Measurements from ENCODE around the gene MFAP2.
"Not testable (repeated sequence)": the region's sequence is repeated elsewhere in the genome, so short reads cannot be mapped to it uniquely, and the experiment has no call there.

Gene MFAP2

DNA sequence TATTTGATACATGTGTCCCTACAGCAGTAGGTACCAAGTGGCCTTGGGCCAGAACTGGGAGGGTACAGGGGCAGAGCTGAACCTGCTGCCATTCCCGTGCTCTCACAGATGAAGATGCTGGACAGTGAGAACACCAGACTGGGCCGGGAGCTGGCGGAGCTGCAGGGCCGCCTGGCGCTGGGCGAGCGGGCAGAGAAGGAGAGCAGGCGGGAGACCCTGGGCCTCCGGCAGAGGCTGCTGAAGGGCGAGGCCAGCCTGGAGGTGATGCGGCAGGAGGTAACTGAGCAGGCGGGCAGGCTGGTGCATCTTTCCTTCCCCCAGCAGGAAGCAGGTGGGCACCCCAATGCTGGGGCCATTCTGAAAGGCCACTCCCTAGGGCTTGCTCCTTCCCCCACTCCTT lies 21.9 kb downstream of the MFAP2 start:
- no peak for DNase-seq

DNA sequence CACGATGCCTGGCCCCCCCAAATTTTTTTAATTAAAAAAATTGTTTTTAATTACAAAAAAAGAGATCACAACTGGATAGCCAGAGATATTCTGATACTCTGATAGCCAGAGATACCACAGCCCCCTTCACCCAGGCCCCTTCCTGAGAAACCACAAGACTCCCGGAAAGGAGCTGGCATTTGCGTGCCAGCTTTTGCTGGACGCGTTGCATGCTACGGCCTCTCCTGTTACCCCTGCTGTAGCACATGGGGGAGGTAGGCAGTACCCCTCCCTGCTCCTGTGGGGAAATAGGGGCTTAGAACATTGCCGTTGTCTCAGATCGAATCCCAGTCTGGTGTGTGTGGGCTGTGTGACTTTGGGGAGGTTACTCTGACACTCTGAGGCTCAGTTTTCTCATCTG lies 22.7 kb downstream of the MFAP2 start:
- no peak for DNase-seq

DNA sequence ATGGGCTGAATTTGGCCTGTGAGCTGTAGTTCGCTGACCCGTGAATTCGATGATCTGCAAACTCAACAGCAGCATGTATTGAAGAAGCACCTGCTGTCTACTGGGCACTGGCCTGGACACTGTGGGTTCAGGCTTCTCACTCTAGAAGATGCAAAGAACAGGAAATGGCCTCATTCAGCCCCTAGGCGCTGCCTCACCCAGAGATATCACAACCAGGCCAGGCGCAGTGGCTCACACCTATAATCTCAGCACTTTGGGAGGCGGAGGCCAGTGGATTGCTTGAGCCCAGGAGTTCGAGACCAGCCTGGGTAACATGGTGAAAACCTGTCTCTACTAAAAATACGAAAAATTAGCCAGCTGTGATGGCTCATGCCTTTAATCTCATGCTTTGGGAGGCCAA lies 23.6 kb downstream of the MFAP2 start:
- no peak for DNase-seq

DNA sequence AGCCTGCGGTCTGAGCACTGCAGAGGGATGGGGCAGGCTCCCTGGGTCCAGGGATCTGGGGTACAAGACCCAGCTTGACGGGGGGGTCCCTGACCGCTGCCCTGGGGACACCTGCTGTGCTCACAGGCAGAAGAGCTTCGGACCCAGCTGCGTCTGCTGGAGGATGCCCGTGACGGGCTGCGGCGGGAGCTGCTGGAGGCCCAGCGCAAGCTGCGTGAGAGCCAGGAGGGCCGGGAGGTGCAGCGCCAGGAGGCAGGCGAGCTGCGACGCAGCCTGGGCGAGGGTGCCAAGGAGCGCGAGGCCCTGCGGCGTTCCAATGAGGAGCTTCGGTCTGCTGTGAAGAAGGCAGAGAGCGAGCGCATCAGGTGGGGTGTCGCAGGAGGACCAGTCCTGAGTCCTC lies 25.2 kb downstream of the MFAP2 start:
- DNase-seq, result no peak

DNA sequence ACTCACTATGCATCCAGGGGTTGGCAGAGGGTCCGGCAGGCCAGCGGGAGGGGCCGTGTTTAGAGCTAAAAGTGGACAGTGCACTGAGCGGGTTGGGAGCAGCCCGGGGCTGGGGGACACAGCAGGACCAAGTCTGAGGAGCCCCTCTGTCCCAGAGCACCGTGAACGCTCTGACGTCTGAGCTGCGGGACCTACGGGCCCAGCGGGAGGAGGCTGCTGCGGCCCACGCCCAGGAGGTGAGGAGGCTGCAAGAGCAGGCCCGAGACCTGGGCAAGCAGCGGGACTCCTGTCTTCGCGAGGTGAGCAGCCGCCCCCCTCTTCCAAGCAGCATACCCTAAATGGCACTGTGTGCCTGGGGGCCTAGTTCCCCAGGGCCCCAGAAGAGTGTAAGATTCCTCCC lies 25.8 kb downstream of the MFAP2 start:
- no peak for DNase-seq

DNA sequence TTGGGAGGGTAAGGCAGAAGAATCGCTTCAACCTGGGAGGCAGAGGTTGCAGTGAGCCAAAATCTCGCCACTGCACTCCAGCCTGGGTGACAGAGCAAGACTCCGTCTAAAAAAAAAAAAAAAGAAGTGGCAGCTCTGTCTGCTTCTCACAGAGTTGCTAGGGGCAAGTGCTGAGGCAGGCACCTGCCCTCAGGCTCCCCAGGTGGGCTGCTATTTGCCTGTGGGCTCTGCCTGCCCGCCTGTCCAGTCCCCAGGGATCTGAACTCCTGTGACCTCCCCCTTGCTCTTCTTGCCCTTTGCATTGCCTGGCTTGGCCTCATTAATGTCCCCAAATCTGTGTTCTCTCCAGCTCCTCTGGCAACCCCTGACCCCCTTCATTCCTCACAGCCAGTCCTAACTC lies 28.0 kb downstream of the MFAP2 start:
- DNase-seq, result not testable (repeated sequence)

DNA sequence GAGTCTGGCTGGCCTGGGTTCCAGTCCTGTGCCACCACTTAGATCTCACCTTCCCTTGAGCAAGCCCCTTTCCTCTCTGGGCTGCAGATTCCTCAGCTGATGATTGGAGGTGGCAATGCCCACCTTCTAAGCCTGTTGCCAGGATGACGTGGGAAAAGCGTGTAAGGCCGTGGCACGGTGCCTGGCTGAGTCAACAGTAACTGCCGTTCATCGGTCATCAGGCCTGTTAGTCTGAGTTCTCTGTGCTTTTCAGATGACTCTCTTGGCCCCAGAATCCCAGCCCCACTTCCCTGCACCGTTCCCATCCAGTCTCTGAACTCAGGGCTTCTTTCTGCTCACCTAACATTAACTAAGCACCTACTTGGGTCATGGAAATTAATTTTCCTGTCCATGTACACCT lies 31.4 kb downstream of the MFAP2 start:
- DNase-seq, result not testable (repeated sequence)

DNA sequence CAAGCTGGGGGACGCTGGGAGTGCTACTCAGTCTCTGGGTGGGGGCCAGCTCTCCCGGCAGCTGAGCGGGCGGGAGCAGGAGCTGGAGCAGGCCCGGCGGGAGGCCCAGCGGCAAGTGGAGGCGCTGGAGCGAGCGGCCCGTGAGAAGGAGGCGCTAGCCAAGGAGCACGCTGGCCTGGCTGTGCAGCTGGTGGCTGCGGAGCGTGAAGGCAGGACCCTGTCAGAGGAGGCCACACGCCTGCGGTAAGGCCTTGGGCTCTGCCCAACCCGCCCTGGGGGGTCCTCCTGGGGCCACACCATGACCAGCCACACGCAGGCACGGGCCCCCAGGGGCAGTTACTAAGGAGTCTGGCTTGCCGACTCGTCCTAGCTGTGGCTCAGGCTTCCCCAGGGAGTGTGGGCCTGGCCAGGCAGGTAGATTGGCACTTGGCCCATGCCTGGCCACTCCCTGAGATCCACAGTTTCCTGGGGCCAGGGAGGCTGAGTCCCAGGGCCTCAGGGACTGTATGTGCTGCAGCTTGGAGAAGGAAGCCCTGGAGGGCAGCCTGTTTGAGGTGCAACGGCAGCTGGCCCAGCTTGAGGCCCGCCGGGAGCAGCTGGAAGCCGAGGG lies 32.0 kb downstream of the MFAP2 start:
- not testable (repeated sequence) for DNase-seq

DNA sequence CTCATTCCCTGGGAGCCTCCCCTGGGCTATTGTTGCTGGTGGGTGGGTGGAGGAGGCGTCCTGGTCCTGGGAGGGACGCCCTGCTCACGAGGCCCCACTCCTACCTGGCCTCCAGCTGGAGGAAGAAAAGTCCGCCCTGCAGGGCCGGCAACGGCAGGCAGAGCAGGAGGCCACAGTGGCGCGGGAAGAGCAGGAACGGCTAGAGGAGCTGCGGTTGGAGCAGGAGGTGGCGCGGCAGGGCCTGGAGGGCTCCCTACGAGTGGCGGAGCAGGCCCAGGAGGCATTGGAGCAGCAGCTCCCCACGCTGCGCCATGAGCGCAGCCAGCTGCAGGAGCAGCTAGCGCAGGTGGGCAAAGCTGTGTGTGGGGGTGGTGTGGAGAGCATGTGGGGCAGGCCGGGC lies 33.8 kb downstream of the MFAP2 start:
- no peak for DNase-seq

DNA sequence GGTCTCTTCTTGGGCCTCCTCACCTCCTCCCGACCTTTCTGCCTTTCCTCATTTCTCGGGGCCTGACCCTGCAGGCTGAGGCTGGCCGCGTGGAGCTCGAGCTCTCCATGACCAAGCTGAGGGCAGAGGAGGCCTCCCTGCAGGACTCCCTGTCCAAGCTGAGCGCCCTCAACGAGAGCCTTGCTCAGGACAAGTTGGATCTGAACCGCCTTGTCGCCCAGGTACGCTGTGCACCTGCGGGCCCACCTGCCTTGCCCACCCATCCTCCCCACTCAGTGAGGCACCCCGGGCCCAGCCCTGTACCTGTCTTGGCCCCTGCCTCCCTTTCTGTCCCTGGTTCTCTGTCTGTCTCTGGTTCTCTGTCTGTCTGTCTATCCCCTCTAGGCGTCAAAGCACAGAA lies 34.2 kb downstream of the MFAP2 start:
- DNase-seq, result not testable (repeated sequence)

DNA sequence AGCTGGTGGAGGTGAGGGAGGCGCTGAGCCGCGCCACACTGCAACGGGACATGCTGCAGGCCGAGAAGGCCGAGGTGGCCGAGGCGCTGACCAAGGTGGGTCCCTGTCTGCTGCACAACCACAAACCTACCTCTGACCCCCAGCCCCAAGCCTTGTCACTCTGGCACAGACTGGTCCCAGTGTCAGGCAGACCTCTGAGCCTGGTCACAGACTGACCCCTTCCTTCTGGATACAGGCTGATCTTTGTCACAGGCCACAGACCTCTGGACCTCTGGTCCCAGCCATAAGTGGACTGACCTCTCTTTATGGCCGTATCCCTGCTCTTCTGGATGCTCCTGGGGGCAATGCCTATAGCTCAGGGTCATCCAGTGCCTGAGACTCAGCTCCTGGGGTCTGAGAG lies 34.9 kb downstream of the MFAP2 start:
- DNase-seq, result not testable (repeated sequence)

DNA sequence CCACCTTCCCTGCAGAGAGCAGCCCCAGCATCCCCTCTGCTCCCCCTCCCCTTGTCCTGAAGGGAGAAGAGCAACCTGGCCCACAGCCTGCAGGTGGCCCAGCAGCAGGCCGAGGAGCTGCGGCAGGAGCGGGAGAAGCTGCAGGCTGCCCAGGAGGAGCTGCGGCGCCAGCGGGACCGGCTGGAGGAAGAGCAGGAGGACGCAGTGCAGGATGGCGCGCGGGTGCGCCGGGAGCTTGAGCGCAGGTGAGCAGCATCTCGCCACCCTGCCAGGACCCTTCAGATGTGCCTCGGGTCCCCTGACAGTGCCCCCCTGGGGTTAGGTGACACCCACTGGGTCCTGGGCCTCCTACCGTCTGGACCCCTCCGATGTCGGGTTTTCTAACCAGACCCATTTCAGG lies 36.4 kb downstream of the MFAP2 start:
- DNase-seq, result no peak

DNA sequence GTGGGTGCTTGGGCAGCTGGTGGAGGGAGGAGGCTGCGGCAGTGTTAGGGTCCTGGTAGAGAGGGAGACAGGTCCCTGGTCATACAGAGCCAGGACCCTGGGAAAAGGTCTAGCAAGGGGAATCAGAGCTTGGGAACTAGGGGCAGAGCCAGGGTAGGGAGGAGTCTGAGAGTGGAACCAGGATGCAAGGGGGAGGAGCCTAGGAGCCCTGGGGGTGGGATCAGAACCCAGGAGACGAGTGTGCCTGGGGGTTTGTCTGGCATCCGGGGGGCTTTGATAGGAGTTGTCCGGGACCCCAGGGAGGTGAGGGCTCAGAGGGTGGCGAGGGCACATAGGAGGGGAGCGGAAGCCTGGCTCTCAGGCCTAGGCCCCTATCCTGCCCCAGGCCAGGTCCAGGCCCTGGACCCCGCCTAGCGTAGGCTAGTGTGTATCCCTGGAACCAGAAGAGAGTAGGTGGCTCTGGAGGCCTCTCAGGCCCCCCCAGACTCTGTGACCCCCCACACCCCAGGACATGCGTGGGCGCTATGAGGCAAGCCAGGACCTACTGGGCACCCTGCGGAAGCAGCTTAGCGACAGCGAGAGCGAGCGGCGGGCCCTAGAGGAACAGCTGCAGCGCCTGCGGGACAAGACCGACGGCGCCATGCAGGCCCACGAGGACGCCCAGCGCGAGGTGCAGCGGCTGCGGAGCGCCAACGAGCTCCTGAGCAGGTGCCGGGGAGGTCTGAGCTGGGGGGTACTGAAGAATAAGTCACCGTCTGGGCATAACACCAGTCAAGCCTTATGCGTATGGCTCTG lies 40.8 kb downstream of the MFAP2 start:
- not testable (repeated sequence) for DNase-seq

DNA sequence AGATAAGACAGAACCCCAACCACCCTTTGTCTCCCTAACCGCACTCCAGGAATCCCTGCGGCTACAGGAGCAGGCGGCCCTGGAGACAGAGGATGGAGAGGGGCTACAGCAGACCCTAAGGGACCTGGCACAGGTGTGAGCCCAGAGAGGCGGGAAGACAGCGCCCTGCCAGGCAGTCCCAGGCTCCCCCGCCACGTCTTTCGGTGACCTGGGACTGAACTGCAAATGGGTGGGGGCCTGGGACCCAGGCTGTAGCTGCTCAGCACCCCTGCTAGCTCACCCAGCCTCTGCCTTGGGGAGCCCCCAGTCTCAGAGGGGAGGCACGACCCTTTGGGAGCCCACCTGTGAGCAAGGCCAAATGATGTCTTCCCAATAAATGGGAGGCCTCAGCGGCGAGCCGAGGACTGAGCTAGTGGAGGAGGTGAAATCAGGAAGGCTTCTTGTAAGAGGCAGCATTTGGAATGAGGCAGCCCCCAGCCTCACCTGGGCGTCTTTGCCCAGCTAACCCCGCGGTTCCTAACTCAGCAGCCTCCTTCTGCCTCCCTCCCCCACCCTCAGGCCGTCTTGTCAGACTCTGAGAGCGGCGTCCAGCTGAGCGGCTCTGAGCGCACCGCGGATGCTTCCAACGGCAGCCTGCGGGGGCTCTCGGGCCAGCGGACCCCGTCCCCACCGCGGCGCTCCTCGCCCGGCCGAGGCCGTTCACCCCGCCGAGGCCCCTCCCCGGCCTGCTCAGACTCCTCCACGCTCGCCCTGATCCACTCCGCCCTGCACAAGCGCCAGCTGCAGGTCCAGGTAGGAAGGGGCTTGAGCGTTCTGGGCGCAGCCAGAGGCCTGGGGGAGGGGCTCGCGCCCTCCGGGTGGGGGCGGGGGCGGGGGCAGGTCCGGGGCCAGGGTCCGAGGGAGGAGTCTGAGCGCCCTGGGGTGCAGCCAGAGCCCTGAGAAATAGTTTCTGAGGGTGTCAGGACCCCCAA lies 41.8 kb downstream of the MFAP2 start:
- DNase-seq, result no peak

DNA sequence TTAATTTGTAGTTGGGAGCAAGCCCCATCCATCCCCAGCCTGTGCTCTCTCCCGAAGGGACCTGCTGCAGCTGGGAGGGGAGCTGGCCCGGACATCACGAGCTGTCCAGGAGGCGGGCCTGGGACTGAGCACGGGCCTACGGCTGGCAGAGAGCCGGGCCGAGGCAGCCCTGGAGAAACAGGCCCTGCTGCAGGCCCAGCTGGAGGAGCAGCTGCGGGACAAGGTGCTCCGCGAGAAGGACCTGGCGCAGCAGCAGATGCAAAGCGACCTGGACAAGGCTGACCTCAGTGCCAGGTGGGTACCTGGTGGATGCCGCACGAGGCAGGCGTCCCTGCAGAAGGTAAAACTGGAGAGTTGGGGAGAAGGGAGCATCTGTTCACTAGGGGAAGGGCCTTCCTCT lies 43.8 kb downstream of the MFAP2 start:
- not testable (repeated sequence) for DNase-seq

DNA sequence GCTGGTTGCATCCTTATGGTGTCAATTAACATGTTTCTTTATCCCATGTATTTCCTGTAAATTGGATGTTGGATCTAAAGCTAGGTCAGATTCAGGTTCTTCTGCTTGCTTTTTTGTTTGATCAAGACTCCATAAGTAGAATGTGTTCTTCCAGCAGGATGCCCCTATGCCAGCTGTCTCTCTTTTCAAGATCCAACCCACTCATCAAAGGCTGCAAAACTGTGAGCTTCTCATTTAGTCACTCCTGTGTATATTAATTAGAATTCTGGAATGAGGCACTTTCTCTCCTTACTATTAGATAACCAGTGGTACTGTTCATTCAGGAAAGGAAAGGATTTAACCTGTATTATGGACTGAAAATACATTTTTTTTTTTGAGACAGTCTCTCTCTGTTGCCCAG lies 46.5 kb downstream of the MFAP2 start:
- not testable (repeated sequence) for DNase-seq

DNA sequence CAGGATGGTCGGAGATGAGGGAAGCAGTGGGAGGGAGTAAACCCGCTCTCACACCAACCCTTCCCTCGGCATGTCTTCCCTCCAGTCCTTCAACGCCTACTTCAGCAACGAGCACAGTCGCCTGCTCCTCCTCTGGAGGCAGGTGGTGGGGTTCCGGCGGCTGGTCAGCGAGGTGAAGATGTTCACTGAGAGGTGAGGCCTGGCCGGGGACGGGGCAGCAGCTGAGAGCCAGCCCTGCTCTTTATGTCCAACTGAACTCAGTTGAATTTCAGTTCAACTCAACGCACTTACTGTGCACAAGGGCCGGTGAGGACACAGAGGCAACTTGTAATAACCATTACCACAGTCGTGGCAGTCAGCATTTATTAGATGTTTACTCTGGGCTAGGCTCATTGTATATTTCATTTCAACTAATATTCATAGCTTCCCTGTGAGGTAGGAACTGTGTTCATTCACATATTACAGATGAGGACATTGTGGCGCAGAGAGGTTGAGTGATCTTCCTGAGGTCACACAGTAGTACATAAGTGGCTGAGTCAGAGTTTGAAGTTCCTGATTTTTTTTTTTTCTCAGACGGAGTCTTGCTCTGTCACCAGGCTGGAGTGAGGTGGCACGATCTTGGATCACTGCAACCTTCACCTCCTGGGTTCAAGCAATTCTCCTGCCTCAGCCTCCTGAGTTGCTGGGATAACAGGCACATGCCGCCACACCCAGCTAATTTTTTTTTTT lies 49.0 kb downstream of the MFAP2 start:
- not testable (repeated sequence) for DNase-seq

DNA sequence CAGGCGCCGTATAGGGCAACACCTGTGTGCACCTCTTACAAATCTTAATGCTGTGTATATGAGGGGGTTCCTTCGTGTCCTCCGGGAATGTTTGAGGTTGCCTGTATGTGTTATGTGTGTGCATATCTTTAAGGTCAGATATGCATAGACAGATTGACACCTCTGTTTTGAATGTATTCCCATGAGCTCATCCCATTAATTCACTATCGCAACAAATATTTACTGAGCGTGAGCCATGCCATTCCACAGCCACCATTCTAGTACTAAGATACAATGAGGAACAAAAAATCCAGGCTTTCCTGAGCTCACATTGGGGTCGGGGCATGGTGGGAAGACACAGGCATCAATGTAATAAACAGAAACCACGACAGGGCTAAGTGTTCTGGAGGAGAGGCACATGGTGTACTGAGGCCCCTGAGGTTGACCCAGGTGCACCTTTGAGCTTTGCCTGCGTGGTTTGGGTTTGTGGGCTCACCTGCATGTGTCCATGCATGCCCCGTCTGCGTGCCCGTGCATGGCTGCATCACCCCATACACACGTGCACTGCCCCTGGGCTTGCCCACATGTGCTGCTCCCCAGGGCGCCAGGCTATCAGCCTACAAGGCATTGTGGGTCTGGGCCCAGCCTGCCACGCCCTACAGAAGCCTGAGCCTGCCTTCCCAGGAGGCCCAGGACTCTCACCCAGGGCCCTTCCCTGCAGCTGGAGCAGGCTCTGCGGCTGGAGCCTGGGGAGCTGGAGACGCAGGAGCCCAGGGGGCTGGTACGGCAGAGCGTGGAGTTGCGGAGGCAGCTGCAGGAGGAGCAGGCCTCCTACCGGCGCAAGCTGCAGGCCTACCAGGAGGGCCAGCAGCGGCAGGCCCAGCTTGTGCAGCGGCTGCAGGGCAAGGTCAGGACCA lies 51.0 kb downstream of the MFAP2 start:
- not testable (repeated sequence) for DNase-seq

DNA sequence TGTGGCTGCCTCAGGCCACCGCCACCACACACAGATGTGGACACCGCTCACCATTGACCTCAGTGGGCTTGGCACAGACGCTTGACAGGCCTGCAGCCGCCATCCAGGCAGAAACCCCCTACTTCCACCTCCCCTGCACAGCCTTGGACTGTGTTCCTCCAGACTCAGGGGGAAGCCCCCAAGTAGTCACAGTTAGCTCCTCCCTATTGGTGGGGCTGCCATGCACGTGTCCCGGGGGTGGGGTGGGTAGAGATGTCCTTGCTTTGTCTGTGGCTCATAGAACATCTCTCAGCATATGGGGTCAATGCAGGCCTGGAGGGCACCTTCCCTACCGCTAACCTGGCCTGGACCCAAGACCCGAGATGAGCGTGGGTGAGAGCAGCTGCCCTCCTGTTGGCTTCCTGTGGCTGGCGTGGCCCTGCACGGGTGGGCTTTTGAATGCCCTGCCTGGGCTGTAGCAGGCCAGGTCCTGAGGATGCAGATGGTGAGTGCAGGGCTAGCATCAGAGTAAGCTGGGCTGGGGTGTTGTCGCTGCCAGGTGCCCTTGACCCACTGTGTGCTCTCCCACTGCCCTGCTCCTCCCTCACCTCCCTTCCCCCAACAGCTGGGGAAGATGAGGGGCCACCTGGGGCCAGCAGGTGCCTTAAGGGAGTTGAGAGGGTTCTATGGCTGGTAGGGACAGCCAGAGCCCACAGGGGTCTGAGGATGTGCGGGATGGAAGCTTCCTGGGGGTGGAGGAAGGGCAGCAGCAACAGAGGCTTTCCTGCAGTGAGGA lies 52.5 kb downstream of the MFAP2 start:
- DNase-seq, result no peak

DNA sequence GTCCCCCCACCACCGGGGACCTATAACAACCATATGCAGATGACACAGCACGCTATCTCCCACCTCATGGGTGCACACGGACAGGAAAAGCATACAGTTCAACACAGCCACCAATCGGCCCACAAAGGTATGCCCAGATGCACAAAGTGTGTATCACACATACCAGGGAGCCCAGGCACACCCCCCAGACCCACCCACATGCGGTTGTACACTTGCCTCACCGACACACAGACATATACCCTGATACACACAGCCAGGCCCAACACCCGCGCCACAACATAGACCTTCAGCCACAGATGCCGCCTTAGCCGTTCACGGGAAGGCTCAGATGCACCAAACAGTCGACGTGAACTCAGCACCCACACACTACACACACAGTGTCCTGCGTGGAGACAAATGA lies 53.2 kb downstream of the MFAP2 start:
- no peak for DNase-seq
